ENCODE results near the gene NDUFB2. TPM values are rescaled to one million over a fixed set of nuclear protein-coding genes. Genes with fewer than 3 reads are reported as not detected.
A peak's percentile ranks its signal among the peaks of the same experiment; 100 is the strongest.

The NDUFB2 gene
- total and polyA plus RNA-seq, 9 of the 15 experiments (the other 6 are each of a cell fraction or from before 2014, with no cell fraction given): 220 to 2,075 (median 320) TPM

DNA sequence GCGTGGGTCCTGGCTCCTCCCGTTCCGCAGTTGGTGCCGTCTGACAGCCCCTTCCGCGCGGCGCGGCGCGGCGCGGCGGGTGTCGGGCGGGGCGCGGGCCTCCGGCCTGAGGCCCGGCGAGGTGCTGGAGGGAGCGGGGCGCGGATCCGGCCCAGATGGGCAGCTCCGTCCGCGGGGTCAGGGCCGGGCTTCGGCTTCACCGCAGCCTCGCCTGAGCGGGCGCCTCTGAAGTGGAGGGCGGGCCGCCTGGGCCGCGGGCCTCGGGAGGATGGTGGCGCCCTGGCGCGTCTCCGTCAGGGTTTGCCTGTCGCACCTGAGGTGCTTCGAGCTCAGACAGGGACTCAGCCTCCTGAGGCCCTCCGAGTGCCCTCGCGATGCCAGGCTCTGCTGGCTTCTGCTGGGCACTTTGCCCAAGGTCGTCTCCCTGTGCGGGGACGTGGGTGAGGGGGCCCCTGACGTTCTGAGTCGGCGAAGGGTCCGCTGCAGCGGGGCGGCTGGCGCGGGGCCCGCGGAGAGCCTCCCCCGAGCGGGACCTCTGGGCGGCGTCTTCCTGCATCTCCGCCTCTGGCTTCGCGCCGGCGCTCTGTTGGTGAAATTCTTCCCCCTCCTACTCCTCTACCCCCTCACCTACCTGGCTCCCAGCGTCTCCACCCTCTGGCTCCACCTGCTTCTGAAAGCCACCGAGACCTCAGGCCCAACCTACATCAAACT, 23.3 kb upstream of the NDUFB2 start (continued):
- TF ChIP-seq, protein P1, sequence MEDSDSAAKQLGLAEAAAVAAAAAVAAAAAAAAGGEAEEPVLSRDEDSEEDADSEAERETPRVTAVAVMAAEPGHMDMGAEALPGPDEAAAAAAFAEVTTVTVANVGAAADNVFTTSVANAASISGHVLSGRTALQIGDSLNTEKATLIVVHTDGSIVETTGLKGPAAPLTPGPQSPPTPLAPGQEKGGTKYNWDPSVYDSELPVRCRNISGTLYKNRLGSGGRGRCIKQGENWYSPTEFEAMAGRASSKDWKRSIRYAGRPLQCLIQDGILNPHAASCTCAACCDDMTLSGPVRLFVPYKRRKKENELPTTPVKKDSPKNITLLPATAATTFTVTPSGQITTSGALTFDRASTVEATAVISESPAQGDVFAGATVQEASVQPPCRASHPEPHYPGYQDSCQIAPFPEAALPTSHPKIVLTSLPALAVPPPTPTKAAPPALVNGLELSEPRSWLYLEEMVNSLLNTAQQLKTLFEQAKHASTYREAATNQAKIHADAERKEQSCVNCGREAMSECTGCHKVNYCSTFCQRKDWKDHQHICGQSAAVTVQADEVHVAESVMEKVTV (CRISPR knock-in tag; IDR thresholded peaks at IDR 0.05): no peak
- TF ChIP-seq ZNF511 (CRISPR knock-in tag; IDR thresholded peaks at IDR 0.05) (no peak), ZNF764 (CRISPR knock-in tag; IDR thresholded peaks at IDR 0.05; ENCODE audit: low read depth) (no peak), TBP (optimal IDR thresholded peaks at IDR 0.05; ENCODE audit: low read depth, low read length) (no peak), NFIC (IDR thresholded peaks at IDR 0.05) (peak; percentile 73), CGGBP1 (CRISPR knock-in tag; IDR thresholded peaks at IDR 0.05) (no peak), SAP30 (IDR thresholded peaks at IDR 0.05; ENCODE audit: borderline replicate concordance, insufficient read depth, low read depth, low read length, poor library complexity, severe bottlenecking) (peak; percentile 64), CCNT2 (IDR thresholded peaks at IDR 0.05; ENCODE audit: borderline replicate concordance, extremely low read depth, insufficient read length, low read depth, low read length) (peak; percentile 76), ZNF324 (CRISPR knock-in tag; IDR thresholded peaks at IDR 0.05) (no peak), SOX6 (IDR thresholded peaks at IDR 0.05) (no peak), ZFP30 (CRISPR knock-in tag; IDR thresholded peaks at IDR 0.05; ENCODE audit: borderline replicate concordance) (no peak), ARID4B (CRISPR knock-in tag; IDR thresholded peaks at IDR 0.05) (peak; percentile 47; the same call in 1 of the 2 replicates), CCAR2 (IDR thresholded peaks at IDR 0.05; ENCODE audit: low read depth, low read length) (no peak), HDAC1 (IDR thresholded peaks at IDR 0.05) (peak in 1 of 2 experiments; percentile 61; a peak in 1 of 4 replicates), TRIM25 (IDR thresholded peaks at IDR 0.05; ENCODE audit: borderline replicate concordance) (no peak), ZSCAN29 (IDR thresholded peaks at IDR 0.05) (no peak)
- TF ChIP-seq, protein P2, sequence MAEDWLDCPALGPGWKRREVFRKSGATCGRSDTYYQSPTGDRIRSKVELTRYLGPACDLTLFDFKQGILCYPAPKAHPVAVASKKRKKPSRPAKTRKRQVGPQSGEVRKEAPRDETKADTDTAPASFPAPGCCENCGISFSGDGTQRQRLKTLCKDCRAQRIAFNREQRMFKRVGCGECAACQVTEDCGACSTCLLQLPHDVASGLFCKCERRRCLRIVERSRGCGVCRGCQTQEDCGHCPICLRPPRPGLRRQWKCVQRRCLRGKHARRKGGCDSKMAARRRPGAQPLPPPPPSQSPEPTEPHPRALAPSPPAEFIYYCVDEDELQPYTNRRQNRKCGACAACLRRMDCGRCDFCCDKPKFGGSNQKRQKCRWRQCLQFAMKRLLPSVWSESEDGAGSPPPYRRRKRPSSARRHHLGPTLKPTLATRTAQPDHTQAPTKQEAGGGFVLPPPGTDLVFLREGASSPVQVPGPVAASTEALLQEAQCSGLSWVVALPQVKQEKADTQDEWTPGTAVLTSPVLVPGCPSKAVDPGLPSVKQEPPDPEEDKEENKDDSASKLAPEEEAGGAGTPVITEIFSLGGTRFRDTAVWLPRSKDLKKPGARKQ (CRISPR knock-in tag; IDR thresholded peaks at IDR 0.05): no peak

Measured in K562 (cell line).